ENCODE results near the gene USP22.

DNA sequence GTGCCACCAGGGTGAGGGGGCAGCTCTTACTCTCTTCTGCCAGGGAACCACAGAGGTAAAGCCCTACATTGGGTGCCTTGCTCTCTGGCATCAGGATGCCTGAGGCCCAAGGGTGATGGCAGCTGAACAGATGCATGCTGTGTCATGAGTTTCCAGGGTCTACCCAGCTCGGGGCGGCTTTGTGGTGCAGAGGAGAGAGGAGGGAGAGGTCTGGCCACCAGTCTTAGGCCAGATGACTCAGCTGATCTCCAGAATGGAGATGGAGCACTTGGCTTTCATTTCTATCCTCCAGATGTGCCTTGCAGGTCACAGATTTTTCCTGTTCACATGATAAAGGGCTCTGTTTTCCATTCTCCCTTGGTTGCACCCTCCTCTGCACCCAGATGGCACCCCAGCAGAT lies 23.6 kb upstream of the USP22 start:
- TF ChIP-seq, protein P1, sequence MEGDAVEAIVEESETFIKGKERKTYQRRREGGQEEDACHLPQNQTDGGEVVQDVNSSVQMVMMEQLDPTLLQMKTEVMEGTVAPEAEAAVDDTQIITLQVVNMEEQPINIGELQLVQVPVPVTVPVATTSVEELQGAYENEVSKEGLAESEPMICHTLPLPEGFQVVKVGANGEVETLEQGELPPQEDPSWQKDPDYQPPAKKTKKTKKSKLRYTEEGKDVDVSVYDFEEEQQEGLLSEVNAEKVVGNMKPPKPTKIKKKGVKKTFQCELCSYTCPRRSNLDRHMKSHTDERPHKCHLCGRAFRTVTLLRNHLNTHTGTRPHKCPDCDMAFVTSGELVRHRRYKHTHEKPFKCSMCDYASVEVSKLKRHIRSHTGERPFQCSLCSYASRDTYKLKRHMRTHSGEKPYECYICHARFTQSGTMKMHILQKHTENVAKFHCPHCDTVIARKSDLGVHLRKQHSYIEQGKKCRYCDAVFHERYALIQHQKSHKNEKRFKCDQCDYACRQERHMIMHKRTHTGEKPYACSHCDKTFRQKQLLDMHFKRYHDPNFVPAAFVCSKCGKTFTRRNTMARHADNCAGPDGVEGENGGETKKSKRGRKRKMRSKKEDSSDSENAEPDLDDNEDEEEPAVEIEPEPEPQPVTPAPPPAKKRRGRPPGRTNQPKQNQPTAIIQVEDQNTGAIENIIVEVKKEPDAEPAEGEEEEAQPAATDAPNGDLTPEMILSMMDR (IDR thresholded peaks at IDR 0.05 in 2 of 3, conservative IDR thresholded peaks at IDR 0.05 in 1 of 3; ENCODE audit: borderline replicate concordance in 1 of 3, insufficient read depth in 1 of 3, low read depth in 2 of 3, low read length in 2 of 3) = no peak
- TF ChIP-seq POLR2A (IDR thresholded peaks at IDR 0.05; ENCODE audit: borderline replicate concordance, extremely low read depth, insufficient read depth, insufficient read length) (no peak), SIN3A (IDR thresholded peaks at IDR 0.05; ENCODE audit: low read depth) (no peak), ZNF274 (IDR thresholded peaks at IDR 0.05; ENCODE audit: low read depth, low read length) (no peak), EGR1 (IDR thresholded peaks at IDR 0.05; ENCODE audit: low read depth) (no peak), SP1 (IDR thresholded peaks at IDR 0.05; ENCODE audit: low read depth) (no peak), CEBPB (IDR thresholded peaks at IDR 0.05; ENCODE audit: low read depth) (no peak), RAD21 (IDR thresholded peaks at IDR 0.05; ENCODE audit: low read depth) (no peak), EZH2 (IDR thresholded peaks at IDR 0.05) (no peak)
- TF ChIP-seq, protein P2, sequence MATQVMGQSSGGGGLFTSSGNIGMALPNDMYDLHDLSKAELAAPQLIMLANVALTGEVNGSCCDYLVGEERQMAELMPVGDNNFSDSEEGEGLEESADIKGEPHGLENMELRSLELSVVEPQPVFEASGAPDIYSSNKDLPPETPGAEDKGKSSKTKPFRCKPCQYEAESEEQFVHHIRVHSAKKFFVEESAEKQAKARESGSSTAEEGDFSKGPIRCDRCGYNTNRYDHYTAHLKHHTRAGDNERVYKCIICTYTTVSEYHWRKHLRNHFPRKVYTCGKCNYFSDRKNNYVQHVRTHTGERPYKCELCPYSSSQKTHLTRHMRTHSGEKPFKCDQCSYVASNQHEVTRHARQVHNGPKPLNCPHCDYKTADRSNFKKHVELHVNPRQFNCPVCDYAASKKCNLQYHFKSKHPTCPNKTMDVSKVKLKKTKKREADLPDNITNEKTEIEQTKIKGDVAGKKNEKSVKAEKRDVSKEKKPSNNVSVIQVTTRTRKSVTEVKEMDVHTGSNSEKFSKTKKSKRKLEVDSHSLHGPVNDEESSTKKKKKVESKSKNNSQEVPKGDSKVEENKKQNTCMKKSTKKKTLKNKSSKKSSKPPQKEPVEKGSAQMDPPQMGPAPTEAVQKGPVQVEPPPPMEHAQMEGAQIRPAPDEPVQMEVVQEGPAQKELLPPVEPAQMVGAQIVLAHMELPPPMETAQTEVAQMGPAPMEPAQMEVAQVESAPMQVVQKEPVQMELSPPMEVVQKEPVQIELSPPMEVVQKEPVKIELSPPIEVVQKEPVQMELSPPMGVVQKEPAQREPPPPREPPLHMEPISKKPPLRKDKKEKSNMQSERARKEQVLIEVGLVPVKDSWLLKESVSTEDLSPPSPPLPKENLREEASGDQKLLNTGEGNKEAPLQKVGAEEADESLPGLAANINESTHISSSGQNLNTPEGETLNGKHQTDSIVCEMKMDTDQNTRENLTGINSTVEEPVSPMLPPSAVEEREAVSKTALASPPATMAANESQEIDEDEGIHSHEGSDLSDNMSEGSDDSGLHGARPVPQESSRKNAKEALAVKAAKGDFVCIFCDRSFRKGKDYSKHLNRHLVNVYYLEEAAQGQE (IDR thresholded peaks at IDR 0.05; ENCODE audit: low read depth) = no peak
- TF ChIP-seq, protein P3, sequence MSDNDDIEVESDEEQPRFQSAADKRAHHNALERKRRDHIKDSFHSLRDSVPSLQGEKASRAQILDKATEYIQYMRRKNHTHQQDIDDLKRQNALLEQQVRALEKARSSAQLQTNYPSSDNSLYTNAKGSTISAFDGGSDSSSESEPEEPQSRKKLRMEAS (IDR thresholded peaks at IDR 0.05) = no peak
- TF ChIP-seq, protein P4, sequence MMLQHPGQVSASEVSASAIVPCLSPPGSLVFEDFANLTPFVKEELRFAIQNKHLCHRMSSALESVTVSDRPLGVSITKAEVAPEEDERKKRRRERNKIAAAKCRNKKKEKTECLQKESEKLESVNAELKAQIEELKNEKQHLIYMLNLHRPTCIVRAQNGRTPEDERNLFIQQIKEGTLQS (IDR thresholded peaks at IDR 0.05) = no peak
